Peyer's patch (tissue), 4 donors: ENCODE data around the gene TLL1.

Source experiments
- POLR2A ChIP-seq, 2 donors: fragments of 450-650 bp; IDR thresholded peaks; one replicate each; pipeline ENCODE4 v1.5.1; 2017; ENCODE audit warnings: antibody characterized with exemption in 2 of 2, mild to moderate bottlenecking in 2 of 2, moderate library complexity in 2 of 2
- TF ChIP-seq, protein P1 (sequence below), 6 experiments: fragments of 450-650 bp in 4 of 6; fragments of 200-600 bp in 2 of 6; sonication (generic) in 1 of 6; IDR thresholded peaks; one replicate each; pipeline ENCODE4 v1.5.1; 2017 to 2019; ENCODE audit warnings: antibody characterized with exemption in 6 of 6, mild to moderate bottlenecking in 3 of 6, moderate library complexity in 1 of 6

DNA sequence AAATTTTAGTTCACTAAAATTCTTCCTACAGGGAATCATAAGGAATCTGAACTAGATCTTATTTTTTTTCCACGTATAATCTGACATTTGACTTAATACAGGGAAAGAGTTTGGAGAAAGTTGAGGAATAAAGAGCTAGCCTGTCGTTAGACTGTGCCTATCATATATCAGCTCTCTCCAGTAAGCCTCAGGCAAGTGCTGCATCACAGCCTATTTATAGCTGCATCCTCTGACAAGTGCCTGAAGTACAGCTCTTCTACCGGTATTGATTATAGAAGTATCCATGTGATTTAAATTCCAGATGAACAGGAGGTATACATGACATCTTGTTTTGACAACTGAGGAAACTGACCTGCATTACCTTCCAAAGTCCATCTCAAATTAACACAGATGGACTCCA is 248.9 kb downstream of the TLL1 start:
- TF ChIP-seq, protein P1, sequence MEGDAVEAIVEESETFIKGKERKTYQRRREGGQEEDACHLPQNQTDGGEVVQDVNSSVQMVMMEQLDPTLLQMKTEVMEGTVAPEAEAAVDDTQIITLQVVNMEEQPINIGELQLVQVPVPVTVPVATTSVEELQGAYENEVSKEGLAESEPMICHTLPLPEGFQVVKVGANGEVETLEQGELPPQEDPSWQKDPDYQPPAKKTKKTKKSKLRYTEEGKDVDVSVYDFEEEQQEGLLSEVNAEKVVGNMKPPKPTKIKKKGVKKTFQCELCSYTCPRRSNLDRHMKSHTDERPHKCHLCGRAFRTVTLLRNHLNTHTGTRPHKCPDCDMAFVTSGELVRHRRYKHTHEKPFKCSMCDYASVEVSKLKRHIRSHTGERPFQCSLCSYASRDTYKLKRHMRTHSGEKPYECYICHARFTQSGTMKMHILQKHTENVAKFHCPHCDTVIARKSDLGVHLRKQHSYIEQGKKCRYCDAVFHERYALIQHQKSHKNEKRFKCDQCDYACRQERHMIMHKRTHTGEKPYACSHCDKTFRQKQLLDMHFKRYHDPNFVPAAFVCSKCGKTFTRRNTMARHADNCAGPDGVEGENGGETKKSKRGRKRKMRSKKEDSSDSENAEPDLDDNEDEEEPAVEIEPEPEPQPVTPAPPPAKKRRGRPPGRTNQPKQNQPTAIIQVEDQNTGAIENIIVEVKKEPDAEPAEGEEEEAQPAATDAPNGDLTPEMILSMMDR (IDR thresholded peaks at IDR 0.05): no peak
- no peak for TF ChIP-seq POLR2A (IDR thresholded peaks at IDR 0.05)
